WTC11 (cell line): Measurements from ENCODE around the gene ADAM30. TPM values are rescaled to one million over a fixed set of nuclear protein-coding genes. Genes with fewer than 3 reads are reported as not detected.

Experiments
- ATAC-seq: fragments of 200-7000 bp; cut with Tn5 transposase; 2 replicates; pipeline ENCODE4 v1.10.0; 2021; ENCODE audit warnings: mild to moderate bottlenecking, moderate library complexity
- CTCF ChIA-PET: fragments of 300-600 bp; sonication (Branson Sonifier 250); formaldehyde crosslinking; loops from one replicate; lab custom pipeline; 2021; ENCODE audit warnings: antibody characterized with exemption; lab: Charles Lee
- POLR2A ChIA-PET: fragments of 350-600 bp; sonication (Branson Sonifier 250); formaldehyde crosslinking; loops from one replicate; lab custom pipeline; 2021; ENCODE audit warnings: antibody characterized with exemption; lab: Charles Lee
- DNase-seq: peaks from one replicate; pipeline ENCODE4 v3.0.0; 2021; ENCODE audit warnings: low spot score
- H3K27ac Mint-ChIP-seq: 2 replicates; pipeline ENCODE4 v1.8.0; 2021; ENCODE audit warnings: mixed read lengths
- H3K27me3 Mint-ChIP-seq: 2 replicates; pipeline ENCODE4 v1.8.0; 2021; ENCODE audit warnings: low read depth, mild to moderate bottlenecking, moderate library complexity, mixed read lengths
- H3K36me3 Mint-ChIP-seq: 2 replicates; pipeline ENCODE4 v1.8.0; 2021; ENCODE audit warnings: mixed read lengths
- H3K4me1 Mint-ChIP-seq: 2 replicates; pipeline ENCODE4 v1.8.0; 2022; ENCODE audit warnings: mixed read lengths
- H3K4me3 Mint-ChIP-seq: 2 replicates; pipeline ENCODE4 v1.8.0; 2021; ENCODE audit warnings: mild to moderate bottlenecking, moderate library complexity, mixed read lengths
- H3K9me3 Mint-ChIP-seq: 2 replicates; pipeline ENCODE4 v1.8.0; 2021; ENCODE audit warnings: mixed read lengths
- ATF2 ChIP-seq: sonication (generic); formaldehyde crosslinking; IDR thresholded peaks from 2 replicates; pipeline ENCODE4 v1.8.1; 2022; ENCODE audit warnings: low read depth, missing genetic modification reagents, borderline replicate concordance
- FOXJ3 ChIP-seq: sonication (generic); formaldehyde crosslinking; IDR thresholded peaks from 2 replicates; pipeline ENCODE4 v1.9.0; 2021; ENCODE audit warnings: missing genetic modification reagents, mild to moderate bottlenecking, borderline replicate concordance
- NR2C2 ChIP-seq: sonication (generic); formaldehyde crosslinking; IDR thresholded peaks from 2 replicates; pipeline ENCODE4 v1.8.0; 2022; ENCODE audit warnings: mild to moderate bottlenecking, missing genetic modification reagents
- STAT6 ChIP-seq: sonication (generic); formaldehyde crosslinking; conservative IDR thresholded peaks from 2 replicates; pipeline ENCODE4 v1.8.1; 2023; ENCODE audit warnings: mild to moderate bottlenecking, low read depth, missing genetic modification reagents, moderate library complexity
- ZNF671 ChIP-seq: fragments of 250-450 bp; sonication (Bioruptor Pico); IDR thresholded peaks from 2 replicates; pipeline ENCODE4 v1.8.0; 2021; ENCODE audit warnings: mild to moderate bottlenecking
- total RNA-seq: library from RNA; stranded (reverse); gene quantifications from 3 replicates; pipeline ENCODE4 v1.2.3, GENCODE V29; 2021
- TF ChIP-seq, protein P1 (sequence below): sonication (generic); formaldehyde crosslinking; IDR thresholded peaks from 2 replicates; pipeline ENCODE4 v1.8.0; 2023; ENCODE audit warnings: missing genetic modification reagents, mild to moderate bottlenecking, borderline replicate concordance
- TF ChIP-seq, protein P2 (sequence below): fragments of 250-450 bp; sonication (Bioruptor Pico); IDR thresholded peaks from 2 replicates; pipeline ENCODE4 v2.1.2; 2022; ENCODE audit warnings: mild to moderate bottlenecking, moderate library complexity
- TF ChIP-seq, protein P3 (sequence below): sonication (generic); formaldehyde crosslinking; IDR thresholded peaks from 2 replicates; pipeline ENCODE4 v1.8.1; 2023; ENCODE audit warnings: mild to moderate bottlenecking, missing genetic modification reagents
- TF ChIP-seq, protein P4 (sequence below): fragments of 250-450 bp; sonication (Bioruptor Pico); IDR thresholded peaks from 2 replicates; pipeline ENCODE4 v1.9.0; 2021; ENCODE audit warnings: mild to moderate bottlenecking, borderline replicate concordance

Gene ADAM30
- total RNA-seq, 1 experiment from 2014 or later: not detected

- TF ChIP-seq, protein P1, sequence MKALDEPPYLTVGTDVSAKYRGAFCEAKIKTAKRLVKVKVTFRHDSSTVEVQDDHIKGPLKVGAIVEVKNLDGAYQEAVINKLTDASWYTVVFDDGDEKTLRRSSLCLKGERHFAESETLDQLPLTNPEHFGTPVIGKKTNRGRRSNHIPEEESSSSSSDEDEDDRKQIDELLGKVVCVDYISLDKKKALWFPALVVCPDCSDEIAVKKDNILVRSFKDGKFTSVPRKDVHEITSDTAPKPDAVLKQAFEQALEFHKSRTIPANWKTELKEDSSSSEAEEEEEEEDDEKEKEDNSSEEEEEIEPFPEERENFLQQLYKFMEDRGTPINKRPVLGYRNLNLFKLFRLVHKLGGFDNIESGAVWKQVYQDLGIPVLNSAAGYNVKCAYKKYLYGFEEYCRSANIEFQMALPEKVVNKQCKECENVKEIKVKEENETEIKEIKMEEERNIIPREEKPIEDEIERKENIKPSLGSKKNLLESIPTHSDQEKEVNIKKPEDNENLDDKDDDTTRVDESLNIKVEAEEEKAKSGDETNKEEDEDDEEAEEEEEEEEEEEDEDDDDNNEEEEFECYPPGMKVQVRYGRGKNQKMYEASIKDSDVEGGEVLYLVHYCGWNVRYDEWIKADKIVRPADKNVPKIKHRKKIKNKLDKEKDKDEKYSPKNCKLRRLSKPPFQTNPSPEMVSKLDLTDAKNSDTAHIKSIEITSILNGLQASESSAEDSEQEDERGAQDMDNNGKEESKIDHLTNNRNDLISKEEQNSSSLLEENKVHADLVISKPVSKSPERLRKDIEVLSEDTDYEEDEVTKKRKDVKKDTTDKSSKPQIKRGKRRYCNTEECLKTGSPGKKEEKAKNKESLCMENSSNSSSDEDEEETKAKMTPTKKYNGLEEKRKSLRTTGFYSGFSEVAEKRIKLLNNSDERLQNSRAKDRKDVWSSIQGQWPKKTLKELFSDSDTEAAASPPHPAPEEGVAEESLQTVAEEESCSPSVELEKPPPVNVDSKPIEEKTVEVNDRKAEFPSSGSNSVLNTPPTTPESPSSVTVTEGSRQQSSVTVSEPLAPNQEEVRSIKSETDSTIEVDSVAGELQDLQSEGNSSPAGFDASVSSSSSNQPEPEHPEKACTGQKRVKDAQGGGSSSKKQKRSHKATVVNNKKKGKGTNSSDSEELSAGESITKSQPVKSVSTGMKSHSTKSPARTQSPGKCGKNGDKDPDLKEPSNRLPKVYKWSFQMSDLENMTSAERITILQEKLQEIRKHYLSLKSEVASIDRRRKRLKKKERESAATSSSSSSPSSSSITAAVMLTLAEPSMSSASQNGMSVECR (CRISPR knock-in tag): no peak
Measured at GRCh38 chr1:119895102-119895501, 1.2 kb downstream of the ADAM30 start (continued).

GRCh38 chr1:119893827-119894700 is 2.3 kb downstream of the ADAM30 start:
- Mint-ChIP-seq H3K36me3 (no peaks in the 10 kb centered on the region), H3K4me3 (no peak overlapping the region), H3K4me1 (peaks cover 5% of the 10 kb centered on the region; the same call in 1 of the 2 replicates), H3K27me3 (peaks cover 2% of the 10 kb centered on the region; the same call in 1 of the 2 replicates), H3K9me3 (no peaks in the 10 kb centered on the region), H3K27ac (no peak overlapping the region)
- POLR2A ChIA-PET: no interaction called here
- ATAC-seq: no peak
- CTCF ChIA-PET: no interaction called here
- TF ChIP-seq, protein P2, sequence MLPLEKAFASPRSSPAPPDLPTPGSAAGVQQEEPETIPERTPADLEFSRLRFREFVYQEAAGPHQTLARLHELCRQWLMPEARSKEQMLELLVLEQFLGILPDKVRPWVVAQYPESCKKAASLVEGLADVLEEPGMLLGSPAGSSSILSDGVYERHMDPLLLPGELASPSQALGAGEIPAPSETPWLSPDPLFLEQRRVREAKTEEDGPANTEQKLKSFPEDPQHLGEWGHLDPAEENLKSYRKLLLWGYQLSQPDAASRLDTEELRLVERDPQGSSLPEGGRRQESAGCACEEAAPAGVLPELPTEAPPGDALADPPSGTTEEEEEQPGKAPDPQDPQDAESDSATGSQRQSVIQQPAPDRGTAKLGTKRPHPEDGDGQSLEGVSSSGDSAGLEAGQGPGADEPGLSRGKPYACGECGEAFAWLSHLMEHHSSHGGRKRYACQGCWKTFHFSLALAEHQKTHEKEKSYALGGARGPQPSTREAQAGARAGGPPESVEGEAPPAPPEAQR (CRISPR knock-in tag): no peak
- TF ChIP-seq, protein P3, sequence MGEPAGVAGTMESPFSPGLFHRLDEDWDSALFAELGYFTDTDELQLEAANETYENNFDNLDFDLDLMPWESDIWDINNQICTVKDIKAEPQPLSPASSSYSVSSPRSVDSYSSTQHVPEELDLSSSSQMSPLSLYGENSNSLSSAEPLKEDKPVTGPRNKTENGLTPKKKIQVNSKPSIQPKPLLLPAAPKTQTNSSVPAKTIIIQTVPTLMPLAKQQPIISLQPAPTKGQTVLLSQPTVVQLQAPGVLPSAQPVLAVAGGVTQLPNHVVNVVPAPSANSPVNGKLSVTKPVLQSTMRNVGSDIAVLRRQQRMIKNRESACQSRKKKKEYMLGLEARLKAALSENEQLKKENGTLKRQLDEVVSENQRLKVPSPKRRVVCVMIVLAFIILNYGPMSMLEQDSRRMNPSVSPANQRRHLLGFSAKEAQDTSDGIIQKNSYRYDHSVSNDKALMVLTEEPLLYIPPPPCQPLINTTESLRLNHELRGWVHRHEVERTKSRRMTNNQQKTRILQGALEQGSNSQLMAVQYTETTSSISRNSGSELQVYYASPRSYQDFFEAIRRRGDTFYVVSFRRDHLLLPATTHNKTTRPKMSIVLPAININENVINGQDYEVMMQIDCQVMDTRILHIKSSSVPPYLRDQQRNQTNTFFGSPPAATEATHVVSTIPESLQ (CRISPR knock-in tag): no peak
- TF ChIP-seq, protein P4, sequence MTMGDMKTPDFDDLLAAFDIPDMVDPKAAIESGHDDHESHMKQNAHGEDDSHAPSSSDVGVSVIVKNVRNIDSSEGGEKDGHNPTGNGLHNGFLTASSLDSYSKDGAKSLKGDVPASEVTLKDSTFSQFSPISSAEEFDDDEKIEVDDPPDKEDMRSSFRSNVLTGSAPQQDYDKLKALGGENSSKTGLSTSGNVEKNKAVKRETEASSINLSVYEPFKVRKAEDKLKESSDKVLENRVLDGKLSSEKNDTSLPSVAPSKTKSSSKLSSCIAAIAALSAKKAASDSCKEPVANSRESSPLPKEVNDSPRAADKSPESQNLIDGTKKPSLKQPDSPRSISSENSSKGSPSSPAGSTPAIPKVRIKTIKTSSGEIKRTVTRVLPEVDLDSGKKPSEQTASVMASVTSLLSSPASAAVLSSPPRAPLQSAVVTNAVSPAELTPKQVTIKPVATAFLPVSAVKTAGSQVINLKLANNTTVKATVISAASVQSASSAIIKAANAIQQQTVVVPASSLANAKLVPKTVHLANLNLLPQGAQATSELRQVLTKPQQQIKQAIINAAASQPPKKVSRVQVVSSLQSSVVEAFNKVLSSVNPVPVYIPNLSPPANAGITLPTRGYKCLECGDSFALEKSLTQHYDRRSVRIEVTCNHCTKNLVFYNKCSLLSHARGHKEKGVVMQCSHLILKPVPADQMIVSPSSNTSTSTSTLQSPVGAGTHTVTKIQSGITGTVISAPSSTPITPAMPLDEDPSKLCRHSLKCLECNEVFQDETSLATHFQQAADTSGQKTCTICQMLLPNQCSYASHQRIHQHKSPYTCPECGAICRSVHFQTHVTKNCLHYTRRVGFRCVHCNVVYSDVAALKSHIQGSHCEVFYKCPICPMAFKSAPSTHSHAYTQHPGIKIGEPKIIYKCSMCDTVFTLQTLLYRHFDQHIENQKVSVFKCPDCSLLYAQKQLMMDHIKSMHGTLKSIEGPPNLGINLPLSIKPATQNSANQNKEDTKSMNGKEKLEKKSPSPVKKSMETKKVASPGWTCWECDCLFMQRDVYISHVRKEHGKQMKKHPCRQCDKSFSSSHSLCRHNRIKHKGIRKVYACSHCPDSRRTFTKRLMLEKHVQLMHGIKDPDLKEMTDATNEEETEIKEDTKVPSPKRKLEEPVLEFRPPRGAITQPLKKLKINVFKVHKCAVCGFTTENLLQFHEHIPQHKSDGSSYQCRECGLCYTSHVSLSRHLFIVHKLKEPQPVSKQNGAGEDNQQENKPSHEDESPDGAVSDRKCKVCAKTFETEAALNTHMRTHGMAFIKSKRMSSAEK (CRISPR knock-in tag): no peak
- no peak for TF ChIP-seq FOXJ3 (CRISPR knock-in tag)
- no peak for TF ChIP-seq ZNF671 (CRISPR knock-in tag)
- TF ChIP-seq NR2C2 (CRISPR knock-in tag): no peak
- no peak for TF ChIP-seq ATF2
- no peak for TF ChIP-seq STAT6 (CRISPR knock-in tag)
- DNase-seq: no peak
